ENCODE measurements around the gene CLIC3. TPM values are rescaled to one million over a fixed set of nuclear protein-coding genes. Genes with fewer than 3 reads are reported as not detected.
A peak's percentile ranks its signal among the peaks of the same experiment; 100 is the strongest.

CLIC3 gene, protein sequence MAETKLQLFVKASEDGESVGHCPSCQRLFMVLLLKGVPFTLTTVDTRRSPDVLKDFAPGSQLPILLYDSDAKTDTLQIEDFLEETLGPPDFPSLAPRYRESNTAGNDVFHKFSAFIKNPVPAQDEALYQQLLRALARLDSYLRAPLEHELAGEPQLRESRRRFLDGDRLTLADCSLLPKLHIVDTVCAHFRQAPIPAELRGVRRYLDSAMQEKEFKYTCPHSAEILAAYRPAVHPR
- 1 to 10 TPM; 2.6 to 8.5 TPM for total RNA-seq
- long read RNA-seq, partial matches to known transcripts: 1 of 2 reads
- long read RNA-seq, other reads (novel, unspliced or antisense): 0 of 2 reads

GRCh38 chr9:136996361-136997292 lies at the start of gene CLIC3:
TSS of gene CLIC3 (minus strand) at chr9:136996568. CDS start at chr9:136996543, 25 bp downstream.
- ATAC-seq (peak; percentile 5 to 16), DNase-seq (no peak)
- intact Hi-C loops (cut with DNase I): loop anchor here in 1 of 2 donors (10.0 kb wide), 1 partner anchor 52 kb away; the partner anchor contains the start of genes C8G and FBXW5

DNA sequence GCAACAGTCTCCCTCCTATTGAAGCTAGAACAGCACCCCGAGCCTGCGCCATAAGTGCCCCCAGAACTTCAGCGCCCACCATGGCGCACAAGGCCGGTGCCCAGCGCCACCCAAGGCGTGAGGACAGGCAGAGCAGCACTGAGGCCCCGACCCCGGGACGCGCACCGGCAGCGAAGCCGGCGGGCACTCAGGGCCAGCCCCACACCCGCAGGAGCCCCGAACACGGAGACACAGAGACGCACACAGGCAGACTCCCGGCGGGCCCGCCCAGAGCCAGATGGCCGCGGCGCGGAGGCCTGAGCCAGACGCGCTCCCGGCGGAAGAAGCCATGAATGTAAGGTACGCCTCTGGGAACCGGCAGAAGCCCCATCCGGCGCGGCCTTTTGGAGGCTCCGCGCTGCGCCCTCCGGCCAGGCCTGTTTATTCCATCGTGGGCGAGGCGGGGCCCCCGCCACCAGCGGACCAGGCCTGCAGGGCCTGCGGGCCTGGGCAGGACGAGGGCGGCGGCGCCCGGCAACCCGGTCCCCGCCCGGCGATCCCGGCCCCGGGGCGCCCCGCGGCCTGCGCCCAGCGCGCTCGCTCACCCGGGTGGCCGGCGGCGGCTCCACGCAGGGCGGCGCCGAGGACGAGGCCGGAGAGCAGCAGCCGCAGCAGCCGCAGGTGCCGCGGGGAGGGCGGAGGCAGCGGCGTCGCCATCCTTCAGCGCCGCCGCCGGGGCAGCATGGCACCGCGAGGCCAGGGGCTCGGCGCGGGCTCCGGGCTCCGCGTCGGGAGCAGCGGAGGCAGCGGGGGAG lies 49.1 kb upstream of the CLIC3 start:
- ATAC-seq (peak in 1 of 2 donors; percentile 5), DNase-seq (no peak)
- intact Hi-C loops (cut with DNase I): no loop called here

- intact Hi-C loops (cut with DNase I): no loop called here
- DNase-seq (peak; percentile 61), ATAC-seq (peak in 1 of 2 donors; percentile 36)
These were observed 48.3 kb upstream of the CLIC3 start for GRCh38 chr9:137044502-137045177.

DNA sequence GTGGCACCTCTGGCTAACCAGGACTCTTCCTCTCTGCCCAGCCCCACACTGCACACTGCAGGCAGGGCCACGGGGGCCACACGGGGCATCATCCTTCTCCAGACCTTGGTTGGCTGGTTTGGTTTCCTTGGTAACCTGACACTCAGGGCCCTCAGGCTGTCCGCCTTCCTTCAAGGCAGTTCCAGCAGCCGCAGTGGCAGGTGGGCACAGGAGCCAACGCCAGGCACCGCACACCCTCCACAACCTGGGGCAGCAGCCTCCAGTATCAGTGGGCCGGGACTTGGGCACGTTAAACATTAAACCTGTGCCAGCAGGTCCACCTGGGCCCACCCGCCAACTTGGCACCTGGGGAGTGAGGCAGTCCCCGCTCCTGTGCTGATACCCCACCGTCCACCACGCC lies 47.7 kb upstream of the CLIC3 start:
- intact Hi-C loops (cut with DNase I): no loop called here
- ATAC-seq (no peak), DNase-seq (no peak)

GRCh38 chr9:137042751-137043727 lies 46.7 kb upstream of the CLIC3 start:
- ATAC-seq (peak; percentile 9 to 34), DNase-seq (peak; percentile 87)
- intact Hi-C loops (cut with DNase I): no loop called here

DNA sequence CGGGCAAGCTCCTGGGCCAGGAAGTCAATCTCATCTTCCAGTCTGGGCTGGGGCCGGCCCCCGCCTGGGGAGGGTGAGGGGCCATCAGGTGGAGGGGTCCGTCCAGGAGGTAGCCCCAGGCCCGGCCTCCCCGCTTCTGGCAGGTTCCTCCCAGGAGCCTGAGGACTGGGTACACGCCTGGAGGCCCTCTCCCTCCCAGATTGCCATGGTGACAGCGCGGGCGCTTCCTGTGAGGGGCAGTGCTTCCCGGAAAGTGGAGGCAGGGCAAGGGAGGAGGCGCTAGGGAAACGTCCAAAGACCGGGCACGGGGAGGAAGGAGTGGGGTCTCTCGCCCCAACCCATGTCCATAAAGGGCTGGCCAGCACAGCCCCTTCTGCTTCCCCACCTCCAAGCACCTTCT lies 44.8 kb upstream of the CLIC3 start:
- no peak for DNase-seq
- no peak for ATAC-seq
- intact Hi-C loops (cut with DNase I): no loop called here

DNA sequence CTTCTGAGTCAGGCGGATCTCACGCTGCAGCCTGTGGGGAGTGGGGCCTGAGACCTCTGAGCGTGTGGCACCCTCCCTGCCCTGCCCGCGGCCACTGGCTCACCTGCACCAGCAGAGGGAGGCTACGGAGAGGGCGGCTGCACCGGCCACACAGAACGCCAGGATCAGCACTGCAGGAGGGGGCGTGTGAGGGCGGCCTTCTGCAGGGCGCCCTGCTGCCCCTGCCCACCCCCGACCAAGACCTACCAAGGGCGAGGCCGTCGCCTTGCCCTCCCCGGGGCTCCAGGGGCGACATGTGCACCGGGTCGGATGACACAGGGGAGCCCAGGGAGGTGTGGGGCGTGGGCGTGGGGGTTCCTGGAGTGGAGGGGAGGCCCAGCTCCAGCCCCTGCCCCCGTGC lies 44.2 kb upstream of the CLIC3 start:
- ATAC-seq: no peak
- intact Hi-C loops (cut with DNase I): no loop called here
- no peak for DNase-seq

DNA sequence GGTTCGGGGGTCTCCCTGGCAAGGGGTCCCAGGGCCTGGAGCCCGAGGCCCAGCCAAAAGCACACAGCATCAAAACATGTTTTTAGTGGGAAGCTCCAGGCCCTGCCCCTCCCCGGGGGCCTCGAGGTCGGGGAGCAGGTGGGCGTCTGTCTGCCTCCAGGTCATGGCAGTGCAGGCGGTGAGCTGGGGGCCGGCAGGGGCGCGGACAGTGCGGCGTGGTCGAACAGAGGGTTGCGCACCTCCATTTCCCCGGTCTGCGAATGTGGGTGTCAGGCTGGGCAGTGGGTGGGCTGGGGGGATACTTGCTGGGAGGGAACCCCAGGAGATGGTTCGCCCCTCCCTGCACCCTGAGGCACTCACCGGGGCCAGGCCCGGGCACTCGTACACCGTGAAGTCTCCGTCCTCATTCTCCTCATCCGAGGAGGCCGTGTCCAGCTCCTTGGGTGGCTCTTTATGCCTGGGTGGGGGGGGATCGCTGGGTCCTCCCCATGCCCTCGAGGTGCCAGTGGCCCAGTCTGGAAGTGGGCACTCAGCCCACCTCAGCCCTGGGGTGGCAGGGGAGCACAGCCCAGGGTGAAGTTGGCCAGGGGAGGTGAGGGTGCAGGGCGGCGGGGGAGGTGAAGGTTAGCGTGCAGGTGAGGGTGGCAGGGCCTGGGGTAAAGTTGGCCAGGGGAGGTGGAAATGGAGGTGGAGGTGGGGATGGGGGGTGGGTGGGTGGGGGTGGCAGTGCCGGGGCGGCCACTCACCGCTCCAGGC lies 43.4 kb upstream of the CLIC3 start:
- intact Hi-C loops (cut with DNase I): loop anchor here in 1 of 2 donors (5.0 kb wide), 1 partner anchor 252 kb away; no protein-coding TSS in a partner anchor
- no peak for ATAC-seq
- DNase-seq: no peak

DNA sequence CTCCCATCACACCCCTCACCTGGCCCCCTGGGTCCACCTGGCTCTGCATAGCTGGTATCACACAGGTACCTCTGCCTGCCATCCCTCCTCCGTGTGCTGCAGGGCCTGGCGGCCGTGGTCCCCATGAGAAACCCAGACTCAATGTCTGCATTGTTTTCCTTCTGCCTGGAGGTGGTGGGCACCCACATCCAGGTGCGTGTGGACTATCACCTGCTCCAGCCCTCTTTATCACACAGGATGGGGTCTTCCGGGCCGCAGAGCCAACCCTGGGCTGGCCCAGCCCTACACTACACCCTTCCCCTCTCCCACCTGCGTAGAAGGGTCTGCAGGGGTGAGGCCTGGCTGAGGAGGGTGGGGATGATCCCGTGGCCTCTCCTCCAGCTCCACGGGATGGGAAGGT lies 42.5 kb upstream of the CLIC3 start:
- no peak for ATAC-seq
- intact Hi-C loops (cut with DNase I): loop anchor here in 1 of 2 donors (5.0 kb wide), 1 partner anchor 252 kb away; no protein-coding TSS in a partner anchor

DNA sequence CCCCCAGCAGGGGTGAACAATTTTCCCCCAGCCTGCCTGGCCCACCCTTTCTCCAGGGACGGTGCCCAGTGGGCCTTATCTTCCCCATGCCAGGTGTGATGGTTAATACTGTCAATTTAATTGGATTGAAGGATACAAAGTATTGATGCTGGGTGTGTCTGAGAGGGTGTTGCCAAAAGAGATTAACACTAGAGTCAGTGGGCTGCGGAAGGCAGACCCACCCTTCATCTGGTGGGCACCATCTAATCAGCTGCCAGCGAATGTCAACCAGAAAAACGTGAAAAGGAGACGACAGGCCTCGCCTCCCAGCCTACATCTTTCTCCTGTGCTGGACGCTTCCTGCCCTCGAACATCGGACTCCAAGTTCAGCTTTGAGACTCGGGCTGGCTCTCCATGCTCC lies 41.1 kb upstream of the CLIC3 start:
- DNase-seq (no peak), ATAC-seq (no peak)
- intact Hi-C loops (cut with DNase I): loop anchor here in 1 of 2 donors (5.0 kb wide), 1 partner anchor 250 kb away; no protein-coding TSS in a partner anchor

More for the DNA sequence above, 42.5 kb upstream of the CLIC3 start:
- DNase-seq: no peak

- intact Hi-C loops (cut with DNase I): loop anchor here in 1 of 2 donors (5.0 kb wide), 1 partner anchor 250 kb away; no protein-coding TSS in a partner anchor
- ATAC-seq (no peak), DNase-seq (no peak)
These were observed 40.7 kb upstream of the CLIC3 start for GRCh38 chr9:137037035-137037434.

DNA sequence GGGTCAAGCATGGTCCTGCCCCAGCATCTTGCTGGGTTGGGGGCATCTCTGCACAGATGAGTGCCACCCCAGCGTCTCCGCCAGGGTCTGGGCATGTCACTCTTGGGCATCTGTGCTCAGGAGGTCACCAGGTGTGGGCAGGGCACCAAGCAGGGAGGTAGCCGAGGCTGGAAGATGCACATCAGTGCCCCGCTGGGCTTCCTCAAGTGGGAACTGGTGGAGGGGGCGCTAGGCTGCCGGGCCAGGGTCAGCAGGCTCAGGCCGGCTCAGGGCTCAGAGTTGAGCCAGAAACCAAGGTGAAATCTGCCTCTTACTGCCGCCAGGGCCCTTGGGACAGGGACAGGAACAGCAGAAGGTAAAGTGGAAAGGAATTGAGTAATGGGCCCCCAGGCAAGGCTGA lies 39.6 kb upstream of the CLIC3 start:
- DNase-seq: no peak

GRCh38 chr9:137035507-137035834 lies 39.1 kb upstream of the CLIC3 start:
- DNase-seq (no peak), ATAC-seq (no peak)
- intact Hi-C loops (cut with DNase I): loop anchor here (2.0 to 5.0 kb wide), 3 partner anchors 87 to 249 kb away; no protein-coding TSS in a partner anchor

More for the DNA sequence above, 39.6 kb upstream of the CLIC3 start:
- intact Hi-C loops (cut with DNase I): loop anchor here (2.0 to 5.0 kb wide), 3 partner anchors 87 to 249 kb away; no protein-coding TSS in a partner anchor
- ATAC-seq: no peak

GRCh38 chr9:137034709-137035506 lies 38.5 kb upstream of the CLIC3 start:
- DNase-seq: peak; percentile 78
- intact Hi-C loops (cut with DNase I): loop anchor here (2.0 to 5.0 kb wide), 4 partner anchors 86 to 248 kb away; partner anchors contain the start of gene C8G (in 1 of the 2)
- peak; percentile 72 to 82 for ATAC-seq

GRCh38 chr9:137034039-137034708 lies 37.8 kb upstream of the CLIC3 start:
- intact Hi-C loops (cut with DNase I): loop anchor here (2.0 to 5.0 kb wide), 3 partner anchors 85 to 247 kb away; partner anchors contain the start of gene C8G (in 1 of the 2)
- DNase-seq: no peak
- ATAC-seq: no peak

Data from left cardiac atrium (tissue), 4 donors.